Activated CD8-positive, alpha-beta T cell treated with anti-CD3 and anti-CD28 coated beads for 36 hours (primary cell): Measurements from ENCODE around the gene GPANK1. TPM values are rescaled to one million over a fixed set of nuclear protein-coding genes. Genes with fewer than 3 reads are reported as not detected.

Experiments used
- ATAC-seq: fragments of 200-7000 bp; cut with Tn5 transposase; one replicate; pipeline ENCODE4 v1.10.0; 2021; ENCODE audit warnings: mild to moderate bottlenecking, moderate library complexity
- CTCF ChIA-PET: fragments of 350-600 bp; sonication (Branson Sonifier 250); formaldehyde crosslinking; loops from one replicate; lab custom pipeline; 2021; ENCODE audit warnings: antibody characterized with exemption; lab: Charles Lee
- POLR2A ChIA-PET: fragments of 350-600 bp; sonication (Branson Sonifier 250); formaldehyde crosslinking; loops from one replicate; lab custom pipeline; 2021; ENCODE audit warnings: antibody characterized with exemption; lab: Charles Lee
- DNase-seq: peaks from one replicate; pipeline ENCODE4 v3.0.0-alpha.2; 2020
- H3K27ac Mint-ChIP-seq: one replicate; pipeline ENCODE4 v1.8.0; 2021; ENCODE audit warnings: mild to moderate bottlenecking, mixed read lengths
- H3K27me3 Mint-ChIP-seq: one replicate; pipeline ENCODE4 v1.8.0; 2021; ENCODE audit warnings: mixed read lengths
- H3K36me3 Mint-ChIP-seq: one replicate; pipeline ENCODE4 v1.8.0; 2021; ENCODE audit warnings: low read depth, mixed read lengths
- H3K4me1 Mint-ChIP-seq: one replicate; pipeline ENCODE4 v1.8.0; 2021; ENCODE audit warnings: low read depth, mixed read lengths
- H3K4me3 Mint-ChIP-seq: one replicate; pipeline ENCODE4 v1.8.0; 2021; ENCODE audit warnings: mild to moderate bottlenecking, moderate library complexity, mixed read lengths
- H3K9me3 Mint-ChIP-seq: one replicate; pipeline ENCODE4 v1.8.0; 2021; ENCODE audit warnings: mixed read lengths
- intact Hi-C: fragments of 100-400 bp; cut with micrococcal nuclease; formaldehyde crosslinking; loops from one replicate; pipeline ENCODE4 v1.10.0; 2022
- total RNA-seq, 2 experiments: library from RNA; stranded (reverse); gene quantifications; one replicate each; pipeline ENCODE4 v1.2.3, GENCODE V29; 2021
- TF ChIP-seq, protein P1 (sequence below): fragments of 200-600 bp; IDR thresholded peaks from one replicate; pipeline ENCODE4 v1.8.0; 2022; ENCODE audit warnings: antibody characterized with exemption, mild to moderate bottlenecking

GPANK1 gene
- total RNA-seq, 2 experiments from 2014 or later = 29.4 to 30.9 TPM

DNA sequence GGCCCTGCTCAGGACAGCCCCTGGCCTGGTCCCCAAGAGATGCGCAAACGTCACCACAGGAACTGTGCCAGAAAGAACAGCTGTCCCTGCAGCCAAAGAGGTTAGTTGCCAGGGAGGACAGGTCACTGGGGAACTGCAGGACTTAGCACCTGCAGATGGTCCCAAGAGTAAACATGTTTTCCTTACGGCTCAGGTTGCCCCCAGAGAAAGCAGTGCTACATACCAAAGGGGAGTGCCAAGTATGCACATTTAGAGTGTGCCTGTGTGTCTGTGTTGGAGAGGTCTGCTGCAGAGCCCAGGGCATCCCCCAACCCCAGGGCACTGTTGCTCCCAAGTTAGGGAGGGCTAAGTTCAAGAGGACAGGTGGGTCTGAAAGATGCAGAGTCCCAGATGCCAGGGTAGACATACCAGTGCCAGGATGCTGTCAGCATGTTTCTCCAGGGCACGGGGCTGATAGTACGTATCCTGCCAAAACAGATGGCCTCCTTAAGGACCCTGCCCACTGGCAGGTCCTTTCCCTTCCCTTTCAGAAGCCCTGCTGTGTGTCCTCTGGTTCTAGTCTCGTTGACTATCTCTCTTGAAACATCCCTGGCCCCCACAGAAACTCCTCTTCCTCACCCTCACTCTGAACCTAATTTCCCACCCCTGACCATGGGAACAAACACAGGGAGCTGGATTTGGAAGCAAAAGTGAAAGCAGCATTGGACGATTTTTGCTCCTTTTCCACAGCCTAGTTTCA is 37.0 kb upstream of the GPANK1 start:
- H3K9me3 Mint-ChIP-seq = no peaks in the 10 kb centered on the region
- H3K4me1 Mint-ChIP-seq = peaks cover 29% of the 10 kb centered on the region
- no peaks in the 10 kb centered on the region for H3K27me3 Mint-ChIP-seq
- H3K36me3 Mint-ChIP-seq = peaks cover 12% of the 10 kb centered on the region
- POLR2A ChIA-PET = interaction anchor here (0.8 to 3.4 kb wide), 9 partner anchors 10 to 134 kb away, joined by 3 to 13 read pairs (median 5); partner anchors contain the start of genes CSNK2B, GPANK1 and LY6G5C
- DNase-seq (no peak), ATAC-seq (no peak)
- intact Hi-C loops = no loop called here
- H3K4me3 Mint-ChIP-seq = peak overlapping the region; percentile 95
- TF ChIP-seq, protein P1, sequence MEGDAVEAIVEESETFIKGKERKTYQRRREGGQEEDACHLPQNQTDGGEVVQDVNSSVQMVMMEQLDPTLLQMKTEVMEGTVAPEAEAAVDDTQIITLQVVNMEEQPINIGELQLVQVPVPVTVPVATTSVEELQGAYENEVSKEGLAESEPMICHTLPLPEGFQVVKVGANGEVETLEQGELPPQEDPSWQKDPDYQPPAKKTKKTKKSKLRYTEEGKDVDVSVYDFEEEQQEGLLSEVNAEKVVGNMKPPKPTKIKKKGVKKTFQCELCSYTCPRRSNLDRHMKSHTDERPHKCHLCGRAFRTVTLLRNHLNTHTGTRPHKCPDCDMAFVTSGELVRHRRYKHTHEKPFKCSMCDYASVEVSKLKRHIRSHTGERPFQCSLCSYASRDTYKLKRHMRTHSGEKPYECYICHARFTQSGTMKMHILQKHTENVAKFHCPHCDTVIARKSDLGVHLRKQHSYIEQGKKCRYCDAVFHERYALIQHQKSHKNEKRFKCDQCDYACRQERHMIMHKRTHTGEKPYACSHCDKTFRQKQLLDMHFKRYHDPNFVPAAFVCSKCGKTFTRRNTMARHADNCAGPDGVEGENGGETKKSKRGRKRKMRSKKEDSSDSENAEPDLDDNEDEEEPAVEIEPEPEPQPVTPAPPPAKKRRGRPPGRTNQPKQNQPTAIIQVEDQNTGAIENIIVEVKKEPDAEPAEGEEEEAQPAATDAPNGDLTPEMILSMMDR = no peak
- CTCF ChIA-PET = interaction anchor here (1.2 to 2.8 kb wide), 2 partner anchors 11 to 103 kb away, joined by 3 to 9 read pairs; no protein-coding TSS in a partner anchor
- peak overlapping the region; percentile 94 for H3K27ac Mint-ChIP-seq

DNA sequence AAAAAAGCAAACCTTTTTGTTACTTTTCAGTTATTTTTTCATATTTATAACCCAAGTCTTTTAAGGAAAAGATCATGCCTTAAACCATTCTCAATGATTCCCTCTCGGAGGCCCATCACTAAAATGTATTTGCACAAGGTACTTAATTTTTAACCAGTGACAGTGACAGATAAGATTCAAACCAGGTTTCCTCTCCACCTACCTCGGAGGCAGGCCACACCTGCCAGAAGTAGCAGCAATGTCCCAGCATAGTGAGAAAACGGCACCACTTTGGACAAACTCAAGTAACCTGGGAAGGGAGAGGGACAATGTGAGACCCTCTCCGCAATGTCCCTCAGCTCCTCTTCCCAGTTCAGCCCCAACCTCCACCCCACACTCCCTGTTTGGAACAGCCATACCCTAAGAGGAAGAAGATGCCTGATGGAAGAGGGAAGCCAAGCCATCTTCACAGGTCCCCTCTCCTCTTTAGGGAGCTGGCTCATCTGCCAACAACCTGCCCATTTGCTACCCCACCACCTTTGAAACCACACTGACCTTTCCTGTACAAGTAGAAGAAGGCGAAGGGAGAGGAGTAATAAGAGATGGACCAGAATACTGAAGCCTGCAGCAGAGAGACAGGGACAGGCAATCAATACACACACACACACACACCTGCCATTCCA is 36.1 kb upstream of the GPANK1 start:
- intact Hi-C loops = no loop called here
- Mint-ChIP-seq H3K36me3 (peaks cover 15% of the 10 kb centered on the region), H3K4me1 (peaks cover 29% of the 10 kb centered on the region), H3K27me3 (no peaks in the 10 kb centered on the region), H3K9me3 (no peaks in the 10 kb centered on the region), H3K4me3 (peak overlapping the region; percentile 95), H3K27ac (no peak overlapping the region)
- TF ChIP-seq, protein P1 = no peak
- no peak for DNase-seq
- ChIA-PET POLR2A (interaction anchor here (1.5 to 3.4 kb wide), 2 partner anchors 35 to 105 kb away, joined by 3 to 13 read pairs; partner anchors contain the start of genes CSNK2B and GPANK1), CTCF (interaction anchor here (1.1 to 2.8 kb wide), 2 partner anchors 10 to 185 kb away, joined by 3 to 9 read pairs; no protein-coding TSS in a partner anchor)
- ATAC-seq = no peak

DNA sequence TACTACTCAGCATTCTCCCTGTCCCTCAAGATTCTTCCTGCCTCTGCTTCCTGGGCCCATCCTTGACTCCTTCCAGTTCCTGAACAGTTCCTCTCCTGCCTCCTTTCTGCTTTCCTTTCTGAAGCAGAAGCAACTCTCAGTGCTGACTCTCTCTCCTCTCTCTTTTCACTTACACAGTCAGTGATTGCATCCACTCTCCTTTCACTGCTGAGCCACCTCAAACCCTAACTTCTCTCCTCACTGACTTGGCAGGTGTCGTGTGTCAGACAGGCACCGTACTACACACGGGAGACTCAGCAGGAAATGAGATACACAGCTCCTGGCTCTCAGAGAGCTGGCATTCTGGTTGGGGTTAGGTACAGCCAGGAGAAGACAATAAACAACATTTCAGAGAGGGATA is 32.8 kb upstream of the GPANK1 start:
- CTCF ChIA-PET = no interaction called here
- peaks cover 23% of the 10 kb centered on the region for H3K36me3 Mint-ChIP-seq
- ATAC-seq = peak; percentile 32
- no peaks in the 10 kb centered on the region for H3K27me3 Mint-ChIP-seq
- DNase-seq = peak; percentile 11
- intact Hi-C loops = no loop called here
- peaks cover 25% of the 10 kb centered on the region for H3K4me1 Mint-ChIP-seq
- TF ChIP-seq, protein P1 = no peak
- H3K9me3 Mint-ChIP-seq = no peaks in the 10 kb centered on the region
- peak overlapping the region; percentile 53 for H3K27ac Mint-ChIP-seq
- H3K4me3 Mint-ChIP-seq = no peak overlapping the region
- POLR2A ChIA-PET = interaction anchor here (0.7 to 1.4 kb wide), 2 partner anchors 9 to 20 kb away, joined by 3 read pairs; no protein-coding TSS in a partner anchor

DNA sequence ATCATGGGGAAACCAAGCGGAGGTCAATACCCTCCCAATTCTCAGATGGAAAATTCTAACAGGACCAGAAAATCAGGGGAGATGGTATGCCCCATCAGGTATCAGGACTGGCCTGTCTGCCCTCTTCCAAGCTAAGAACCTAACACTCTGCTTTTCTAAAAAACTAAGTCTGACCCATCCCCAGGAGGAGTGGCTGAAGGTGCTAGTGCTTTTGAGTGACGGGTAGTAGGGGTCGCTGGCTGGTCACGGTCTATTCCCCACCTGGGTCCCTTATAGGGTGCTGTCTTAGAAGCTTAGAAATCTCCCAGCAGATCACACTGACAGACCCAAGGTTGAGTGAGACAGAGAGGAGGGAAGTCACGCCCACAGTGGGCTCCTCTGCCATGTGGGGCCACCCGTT is 28.7 kb upstream of the GPANK1 start:
- peaks cover 22% of the 10 kb centered on the region for H3K36me3 Mint-ChIP-seq
- peaks cover 15% of the 10 kb centered on the region for H3K4me1 Mint-ChIP-seq
- H3K4me3 Mint-ChIP-seq = no peak overlapping the region
- ATAC-seq (no peak), DNase-seq (no peak)
- intact Hi-C loops = no loop called here
- H3K27me3 Mint-ChIP-seq = no peaks in the 10 kb centered on the region
- TF ChIP-seq, protein P1 = no peak
- no peak overlapping the region for H3K27ac Mint-ChIP-seq
- no peaks in the 10 kb centered on the region for H3K9me3 Mint-ChIP-seq
- CTCF ChIA-PET = interaction anchor here (1.7 to 2.0 kb wide), 2 partner anchors 12 to 23 kb away, joined by 4 to 5 read pairs; partner anchors contain the start of genes LY6G5B and LY6G5C
- POLR2A ChIA-PET = interaction anchor here (0.7 to 2.4 kb wide), 4 partner anchors 29 to 227 kb away, joined by 3 to 6 read pairs (median 4); partner anchors contain the start of genes GPANK1 and MSH5
